HG03521 (cell line): ENCODE results near the gene CBR4.
"Not testable (repeated sequence)": the region's sequence is repeated elsewhere in the genome, so short reads cannot be mapped to it uniquely, and the experiment has no call there.

Experiments
- ATAC-seq: cut with Tn5 transposase; IDR thresholded peaks from one replicate; pipeline ENCODE4 v1.9.1; 2021; ENCODE audit warnings: mild to moderate bottlenecking, moderate library complexity; ENCODE audit not compliant: unreplicated experiment

CBR4 gene

GRCh38 chr4:169035871-169036620, 26.0 kb upstream of the CBR4 start:
- not testable (repeated sequence) for ATAC-seq

GRCh38 chr4:169033660-169034059, 23.6 kb upstream of the CBR4 start:
- no peak for ATAC-seq

DNA sequence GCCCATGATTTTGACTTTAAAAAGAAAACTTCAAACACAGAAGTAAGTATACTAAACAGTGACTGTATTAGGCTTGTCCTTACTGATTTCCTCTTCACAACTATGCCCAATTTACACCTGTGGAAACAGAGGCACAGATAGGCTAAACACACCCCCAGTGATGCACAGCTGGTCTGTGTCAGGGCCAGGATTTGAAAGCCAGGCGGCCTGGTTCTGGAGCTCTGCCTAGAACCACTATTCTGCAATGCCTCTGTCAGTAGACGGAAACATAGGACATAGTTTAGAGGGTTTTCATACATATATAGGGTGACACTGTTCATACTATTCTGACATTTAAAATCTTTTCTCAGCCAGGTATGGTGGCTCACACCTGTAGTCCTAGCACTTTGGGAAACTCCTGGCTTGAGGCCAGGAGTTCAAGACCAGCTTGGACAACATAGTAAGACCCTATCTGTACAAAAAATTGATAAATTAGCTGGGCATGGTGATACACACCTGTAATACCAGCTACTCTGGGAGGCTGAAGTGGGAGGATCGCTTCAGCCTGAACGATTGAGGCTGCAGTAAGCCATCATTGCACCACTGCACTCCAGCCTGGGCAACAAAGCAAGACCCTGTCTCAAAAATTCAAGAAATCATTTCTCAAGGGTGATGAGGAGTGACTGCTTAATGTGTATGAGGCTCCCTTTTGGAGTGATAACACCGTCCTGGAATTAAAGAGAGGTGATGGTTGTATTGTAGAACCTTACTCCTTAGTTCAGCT, 23.0 kb upstream of the CBR4 start:
- ATAC-seq: no peak

GRCh38 chr4:169032194-169032593, 22.1 kb upstream of the CBR4 start:
- no peak for ATAC-seq

DNA sequence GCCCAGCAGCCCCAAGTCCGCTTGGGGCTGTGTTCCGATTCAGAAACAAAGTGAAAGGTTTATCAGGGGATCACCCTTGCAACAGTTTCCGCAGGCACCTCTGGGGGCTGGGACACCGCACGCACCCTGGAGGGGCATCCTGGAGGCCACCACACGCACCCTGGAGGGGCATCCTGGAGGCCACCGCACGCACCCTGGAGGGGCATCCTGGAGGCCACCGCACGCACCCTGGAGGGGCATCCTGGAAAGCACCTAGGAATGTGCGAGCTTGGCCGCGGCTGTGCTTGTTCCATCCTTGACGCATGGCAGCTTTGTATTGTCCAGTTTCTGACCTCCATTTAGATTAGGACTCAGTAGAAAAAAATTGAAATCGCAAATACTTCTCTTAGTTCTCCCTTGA, 21.3 kb upstream of the CBR4 start:
- no peak for ATAC-seq

DNA sequence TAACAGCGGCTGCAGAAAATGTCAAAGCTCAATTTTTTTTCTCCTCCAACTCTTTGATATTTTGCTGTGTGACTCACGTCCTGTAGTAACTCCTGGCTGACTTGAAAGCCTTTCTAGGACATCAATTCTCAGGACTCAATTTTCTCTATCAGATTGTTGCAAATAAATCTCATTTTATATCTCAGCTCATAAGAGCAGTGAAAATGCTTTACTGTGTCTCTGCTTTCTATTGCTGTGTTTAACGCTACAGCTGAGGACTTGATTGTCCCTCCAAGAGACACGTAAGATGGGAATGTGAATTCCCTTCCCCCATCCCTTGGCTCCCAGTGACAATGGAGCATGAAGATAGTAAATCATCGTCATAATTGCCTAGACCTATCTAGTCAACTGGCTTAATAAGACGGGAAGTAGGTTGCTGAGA, 20.5 kb upstream of the CBR4 start:
- no peak for ATAC-seq

- no peak for ATAC-seq
Observed at GRCh38 chr4:169029947-169030346, 19.9 kb upstream of the CBR4 start.

DNA sequence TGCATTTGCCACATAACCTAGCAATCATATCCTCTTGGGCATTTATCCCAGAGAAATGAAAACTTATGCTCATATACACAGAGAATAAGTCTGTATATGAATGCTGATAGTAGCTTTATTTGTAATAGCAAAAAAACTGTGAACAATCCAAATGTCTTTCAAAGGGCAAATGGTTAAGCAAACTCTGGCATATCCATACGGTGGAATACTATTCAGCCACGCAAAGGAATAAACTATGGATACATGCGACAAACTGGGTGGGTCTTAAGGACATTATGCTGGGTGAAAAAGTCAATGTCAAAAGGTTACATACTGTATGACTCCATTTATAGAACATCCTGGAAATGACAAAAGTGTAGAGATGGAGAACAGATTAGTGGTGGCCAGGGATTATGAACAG, 17.6 kb upstream of the CBR4 start:
- ATAC-seq: no peak

DNA sequence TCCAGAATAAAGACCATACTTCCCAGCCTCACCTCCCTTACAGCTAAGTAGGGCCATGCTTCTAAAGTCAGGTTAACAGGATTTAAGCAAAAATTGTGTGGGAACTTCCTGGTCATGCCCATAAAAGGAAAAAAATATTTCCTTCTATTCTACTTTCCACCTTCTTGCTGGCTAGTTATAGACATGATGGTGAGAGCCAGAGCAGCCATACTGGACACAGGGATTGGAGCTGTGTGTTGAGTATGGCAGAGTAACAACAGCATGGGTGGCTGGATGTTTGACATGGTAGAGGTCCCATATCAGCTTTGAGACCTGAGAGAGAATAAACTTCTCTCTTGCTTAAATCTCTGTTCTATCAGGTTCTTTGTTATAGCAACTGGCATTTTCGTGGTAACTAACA, 15.1 kb upstream of the CBR4 start:
- no peak for ATAC-seq

DNA sequence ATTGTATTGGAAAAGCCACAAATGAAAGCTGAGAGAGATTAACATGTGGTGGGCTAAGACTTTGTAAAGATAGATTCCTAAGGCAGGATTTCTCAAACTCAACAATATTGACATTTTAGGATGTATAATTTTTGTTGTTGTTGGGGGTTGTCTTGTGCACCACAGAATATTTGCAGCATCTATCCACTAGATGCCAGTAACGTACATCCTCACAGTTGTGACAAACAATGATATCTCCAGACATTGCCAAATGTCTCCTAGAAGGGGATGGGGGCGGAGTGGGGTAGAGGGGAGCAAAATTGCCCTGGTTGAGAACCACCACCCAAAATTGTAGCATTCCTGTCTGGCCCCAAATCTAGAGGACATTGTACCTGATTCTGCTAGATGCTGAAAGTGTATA, 14.7 kb upstream of the CBR4 start:
- peak; percentile 66 for ATAC-seq

DNA sequence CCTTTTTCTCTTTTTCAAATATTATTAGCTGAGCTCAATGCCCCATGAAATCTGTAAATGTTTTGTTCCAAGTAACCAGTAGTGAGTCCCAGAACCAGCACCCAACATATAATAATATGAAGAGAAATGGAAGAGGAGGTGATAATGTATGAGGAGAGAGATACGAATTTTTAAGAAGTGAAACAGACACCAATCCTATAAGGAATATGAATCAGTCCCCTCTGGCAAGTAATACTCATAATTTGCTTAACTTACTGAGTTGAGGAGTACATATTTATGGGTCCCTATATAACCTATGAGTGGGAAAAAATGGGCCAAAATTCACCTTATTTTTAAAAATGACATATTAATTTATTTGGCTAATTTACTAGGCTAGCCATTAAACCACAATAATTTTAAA, 8.4 kb upstream of the CBR4 start:
- no peak for ATAC-seq

- ATAC-seq: no peak
Observed at GRCh38 chr4:169017971-169018370, 7.9 kb upstream of the CBR4 start.

GRCh38 chr4:169015186-169015623, 5.2 kb upstream of the CBR4 start:
- no peak for ATAC-seq

DNA sequence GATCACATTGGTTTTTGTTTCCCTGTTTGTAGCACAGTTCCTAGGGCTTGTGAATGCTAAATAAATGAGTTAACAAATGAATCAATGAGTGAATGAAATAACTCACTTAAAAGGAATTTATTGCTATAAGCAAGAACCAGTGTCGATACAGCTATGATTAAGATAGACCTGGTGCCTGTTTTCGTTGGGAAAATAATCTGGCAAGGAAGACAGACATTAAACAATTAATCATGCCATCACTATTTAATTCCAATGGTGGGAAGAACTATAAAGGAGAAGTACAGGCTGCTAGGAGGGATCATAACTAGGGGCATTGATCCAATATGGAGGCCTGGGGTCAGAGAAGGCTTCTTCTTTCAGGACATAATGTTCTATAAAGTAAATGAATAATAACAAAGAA, 4.5 kb upstream of the CBR4 start:
- ATAC-seq: no peak

DNA sequence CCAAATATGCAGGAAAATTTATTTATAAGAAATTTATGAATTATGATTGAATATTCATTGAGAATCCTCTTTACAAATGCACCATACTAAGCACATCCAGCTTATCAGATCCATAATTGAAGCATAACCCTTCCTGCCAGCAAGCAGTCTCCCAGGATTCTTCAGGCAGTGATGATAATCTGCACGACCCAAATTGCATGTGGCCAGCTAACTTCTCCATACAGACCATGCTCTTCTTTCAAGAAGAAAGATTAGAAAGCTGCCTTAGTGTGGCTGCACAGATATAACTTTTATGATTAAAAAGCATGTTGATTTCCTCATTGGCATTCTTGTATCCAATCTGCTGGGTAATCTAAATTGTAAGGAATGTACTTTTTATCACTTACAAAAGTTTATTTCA, 3.3 kb upstream of the CBR4 start:
- ATAC-seq: no peak

DNA sequence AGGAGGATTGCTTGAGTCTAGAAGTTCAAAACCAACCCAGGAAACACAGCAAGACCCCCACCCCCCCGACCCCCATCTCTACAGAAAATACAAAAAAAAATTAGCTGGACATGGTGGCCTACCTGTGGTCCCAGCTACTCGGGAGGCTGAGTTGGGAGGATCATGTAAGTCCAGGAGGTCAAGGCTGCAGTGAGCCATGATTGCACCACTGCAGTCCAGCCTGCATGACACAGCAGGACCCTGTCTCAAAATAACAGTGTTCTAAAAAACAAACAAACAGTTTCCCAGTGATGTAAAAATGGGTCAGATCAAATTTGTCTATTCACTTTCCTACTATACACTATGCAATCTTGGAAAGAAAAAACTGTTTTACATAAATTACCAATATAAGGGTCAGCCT, 2.0 kb upstream of the CBR4 start:
- no peak for ATAC-seq

DNA sequence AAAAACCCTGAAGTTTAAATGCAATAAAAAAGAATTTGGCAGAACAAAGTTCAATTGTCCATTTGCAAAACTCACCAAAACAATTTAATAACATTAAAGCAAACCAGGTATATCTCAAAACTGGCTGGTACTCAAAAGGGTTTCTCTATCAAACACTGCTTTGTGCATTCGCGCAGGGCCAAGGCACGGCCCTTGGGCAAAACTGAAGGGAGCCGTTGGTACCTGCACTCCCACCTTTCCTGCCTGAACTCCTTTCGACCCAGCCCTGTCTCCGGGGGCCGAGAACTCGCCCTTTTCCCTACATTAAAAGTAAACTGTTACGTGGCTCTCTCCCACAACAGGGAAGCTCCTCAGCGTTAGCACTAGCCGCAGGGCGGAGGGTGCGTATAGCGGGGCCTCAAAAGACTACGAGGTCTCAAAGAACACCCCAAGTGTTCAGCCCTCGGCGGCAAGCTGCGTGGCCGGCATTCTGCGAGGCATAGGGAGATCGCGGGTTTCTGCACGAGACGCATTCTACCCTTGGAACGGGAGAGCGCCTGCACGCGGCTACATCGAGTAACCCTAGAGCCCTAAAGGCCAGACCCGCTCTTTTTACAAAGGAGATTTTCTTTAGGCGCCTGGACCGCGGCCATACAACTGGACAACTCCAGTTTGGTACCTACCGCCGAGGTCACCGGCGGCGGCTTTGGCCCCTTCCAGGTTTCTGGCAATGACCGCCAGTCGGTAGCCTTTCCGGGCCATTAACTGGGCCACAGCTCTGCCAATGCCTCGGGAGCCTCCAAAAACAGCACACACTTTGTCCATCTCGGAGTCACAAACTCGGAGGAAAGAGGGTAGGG, 550 bp downstream of the CBR4 start:
- ATAC-seq: peak; percentile 25

- ATAC-seq: no peak
Observed at GRCh38 chr4:169005453-169006099, 4.5 kb downstream of the CBR4 start.

DNA sequence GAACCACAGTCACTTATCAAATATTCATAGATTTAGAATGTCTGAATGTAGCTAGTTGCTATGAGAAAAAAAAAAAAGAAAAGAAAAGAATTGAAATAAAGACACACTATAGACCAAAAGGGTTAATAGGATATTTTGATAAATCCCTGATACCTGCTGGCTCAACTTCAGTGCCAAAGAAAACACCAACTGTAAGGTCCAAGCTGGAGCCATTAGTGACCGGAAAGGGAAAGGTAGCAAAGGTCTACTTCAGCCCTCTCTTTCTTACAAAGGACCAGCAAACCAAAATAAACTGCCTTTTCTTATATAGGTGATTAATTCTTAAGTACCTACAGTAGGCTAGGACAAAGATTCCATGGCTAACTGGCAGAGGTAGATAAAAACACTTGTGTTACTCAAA, 9.7 kb downstream of the CBR4 start:
- no peak for ATAC-seq

DNA sequence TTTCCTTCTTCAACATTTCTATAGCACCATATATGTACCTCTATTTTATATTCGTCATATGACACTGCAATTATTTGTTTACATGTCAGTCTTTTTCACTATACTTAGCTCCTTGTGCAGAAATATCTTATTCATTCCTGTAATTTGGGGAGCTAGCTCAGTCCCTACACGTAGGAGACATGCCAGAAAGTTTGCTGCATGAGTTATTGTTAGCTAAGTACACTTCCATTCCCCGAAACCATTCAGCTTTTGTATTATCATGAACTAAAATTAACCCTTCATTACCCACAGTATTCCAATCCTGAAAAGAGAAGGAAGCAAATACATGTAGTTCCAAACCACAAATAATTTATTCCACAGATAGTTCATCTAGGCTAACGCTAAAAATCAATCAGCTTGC, 10.2 kb downstream of the CBR4 start:
- ATAC-seq: no peak

DNA sequence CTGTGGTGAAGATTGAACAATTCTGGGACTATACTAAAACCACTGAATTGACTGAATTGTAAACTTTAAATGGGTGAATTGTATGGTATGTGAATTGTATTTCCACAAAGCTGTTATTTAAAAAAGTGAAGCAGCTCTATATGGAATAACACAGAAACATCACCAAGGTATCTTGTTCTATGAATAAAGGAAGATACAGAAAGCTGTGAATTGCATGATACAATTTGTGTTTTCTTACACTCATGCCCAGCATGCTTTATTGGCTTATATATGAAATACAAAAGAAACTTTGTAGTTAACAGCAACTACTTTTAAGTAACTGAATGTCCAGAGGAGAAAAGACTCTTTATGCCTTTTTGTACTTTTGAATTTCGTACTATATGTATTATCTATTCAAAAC, 11.5 kb downstream of the CBR4 start:
- no peak for ATAC-seq
